Thoracic aorta (tissue), 2 donors: ENCODE data around the gene MTHFD1. TPM values are rescaled to one million over a fixed set of nuclear protein-coding genes. Genes with fewer than 3 reads are reported as not detected.

Experiments
- ATAC-seq: fragments of 150-250 bp; one replicate; pipeline ENCODE4 v1.8.0; 2017; ENCODE audit warnings: low read depth; ENCODE audit not compliant: insufficient number of reproducible peaks, low FRiP score
- DNase-seq: peaks from one replicate; pipeline ENCODE4 v3.0.0-alpha.2; 2020; ENCODE audit warnings: low spot score
- H3K27ac ChIP-seq, 2 donors: fragments of 200-600 bp; sonication (generic); 1 replicate in 1 of 2; 2 replicates in 1 of 2; pipeline ENCODE4 v1.5.1; 2016; ENCODE audit warnings: mild to moderate bottlenecking in 2 of 2, moderate library complexity in 2 of 2
- H3K27me3 ChIP-seq: fragments of 200-600 bp; sonication (generic); replicated peaks from 2 replicates; pipeline ENCODE4 v1.6.0; 2016; ENCODE audit warnings: mild to moderate bottlenecking; ENCODE audit not compliant: insufficient read depth
- H3K36me3 ChIP-seq: fragments of 200-600 bp; sonication (generic); one replicate; pipeline ENCODE4 v1.5.1; 2016
- H3K4me1 ChIP-seq, 2 donors: fragments of 200-600 bp; sonication (generic); 1 replicate in 1 of 2; 2 replicates in 1 of 2; pipeline versions ENCODE4 v1.5.1 to v1.6.0; 2016; ENCODE audit warnings: low read depth in 2 of 2, mild to moderate bottlenecking in 1 of 2; ENCODE audit not compliant: control insufficient read depth in 1 of 2
- H3K4me3 ChIP-seq: fragments of 200-600 bp; sonication (generic); 2 replicates; pipeline ENCODE4 v1.5.1; 2016; ENCODE audit warnings: mild to moderate bottlenecking
- H3K9me3 ChIP-seq: fragments of 200-600 bp; sonication (generic); 2 replicates; pipeline ENCODE4 v1.5.1; 2016
- CTCF ChIP-seq: fragments of 200-600 bp; sonication (generic); IDR thresholded peaks from one replicate; pipeline ENCODE4 v1.5.1; 2019; ENCODE audit warnings: antibody characterized with exemption
- total RNA-seq, 2 donors: library from RNA; depleted of rRNA; stranded (reverse); fragments of >200 nt; gene quantifications; one replicate each; pipeline versions ENCODE4 v1.1.0 to v1.2.3, GENCODE V29; 2016

The MTHFD1 gene
- total RNA-seq, 2 donors from 2014 or later, result 26.5 to 33.7 TPM

- H3K4me1 ChIP-seq, result peaks cover 36 to 50% of the 10 kb centered on the region in 2 donors
- H3K36me3 ChIP-seq, result no peaks in the 10 kb centered on the region
- ATAC-seq, result no peak
- H3K9me3 ChIP-seq, result no peaks in the 10 kb centered on the region
- DNase-seq, result no peak
- H3K4me3 ChIP-seq, result peak overlapping the region; percentile 98
- no peaks in the 10 kb centered on the region for H3K27me3 ChIP-seq
- no peak for TF ChIP-seq CTCF
- peak overlapping the region; percentile 100 for H3K27ac ChIP-seq
Measured at GRCh38 chr14:64502456-64502855, 114.3 kb downstream of the MTHFD1 start.

- TF ChIP-seq CTCF, result no peak
- H3K9me3 ChIP-seq, result no peaks in the 10 kb centered on the region
- H3K36me3 ChIP-seq, result no peaks in the 10 kb centered on the region
- DNase-seq (no peak), ATAC-seq (no peak)
- peak overlapping the region; percentile 100 for H3K27ac ChIP-seq
- H3K4me3 ChIP-seq, result peak overlapping the region; percentile 98
- peaks cover 41 to 55% of the 10 kb centered on the region in 2 donors for H3K4me1 ChIP-seq
- no peaks in the 10 kb centered on the region for H3K27me3 ChIP-seq
Measured at GRCh38 chr14:64502887-64503433, 114.8 kb downstream of the MTHFD1 start.

- DNase-seq (peak; percentile 73), ATAC-seq (peak; percentile 63)
- no peaks in the 10 kb centered on the region for H3K36me3 ChIP-seq
- no peak for TF ChIP-seq CTCF
- no peaks in the 10 kb centered on the region for H3K9me3 ChIP-seq
- H3K27ac ChIP-seq, result peak within 1 kb of the TSS; percentile 100
- H3K27me3 ChIP-seq, result no peaks in the 10 kb centered on the region
- H3K4me1 ChIP-seq, result peaks cover 47 to 61% of the 10 kb centered on the region in 2 donors
- peak within 1 kb of the TSS; percentile 98 for H3K4me3 ChIP-seq
Measured at GRCh38 chr14:64503434-64504309, 115.5 kb downstream of the MTHFD1 start, which contains the start of gene ZBTB25. Gene ZBTB25 (minus strand): TSS chr14:64503838. CDS start chr14:64490533, 13,305 bp downstream.

GRCh38 chr14:64504310-64504896 is 116.2 kb downstream of the MTHFD1 start, which contains the start of gene ZBTB1:
Gene ZBTB1 (plus strand): TSS chr14:64504770. CDS start chr14:64521505, 16,735 bp downstream.
- H3K27me3 ChIP-seq, result no peaks in the 10 kb centered on the region
- DNase-seq (peak; percentile 69), ATAC-seq (peak; percentile 21)
- H3K27ac ChIP-seq, result peak within 1 kb of the TSS; percentile 100
- TF ChIP-seq CTCF, result no peak
- H3K36me3 ChIP-seq, result no peaks in the 10 kb centered on the region
- H3K4me1 ChIP-seq, result peaks cover 52 to 61% of the 10 kb centered on the region in 2 donors
- H3K4me3 ChIP-seq, result peak within 1 kb of the TSS; percentile 98
- H3K9me3 ChIP-seq, result no peaks in the 10 kb centered on the region
